ENCODE measurements around the gene UBE2R2.
A peak's percentile ranks its signal among the peaks of the same experiment; 100 is the strongest.

UBE2R2 gene

DNA sequence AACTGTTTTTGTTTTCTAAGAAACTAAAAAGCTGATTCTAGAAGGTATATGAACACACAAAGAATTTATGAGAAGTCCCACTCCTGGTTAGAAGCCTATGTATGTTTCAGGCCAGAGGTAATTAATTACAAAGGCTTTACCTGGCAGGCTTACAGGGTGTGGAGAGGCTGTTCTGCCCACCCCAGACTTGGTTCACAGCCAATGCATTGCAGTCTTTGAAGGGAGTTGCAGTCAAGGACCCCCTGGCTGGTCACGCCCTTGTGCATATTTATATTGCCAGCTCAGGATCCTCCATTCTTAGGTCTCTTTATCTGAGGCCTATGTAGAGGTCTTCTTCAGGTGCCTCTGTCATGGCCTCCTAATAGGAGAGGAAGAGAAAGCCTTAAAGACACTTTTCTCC, 35.2 kb upstream of the UBE2R2 start:
- 0 out of 2 replicates have a peak, but pooled peaks have one; percentile 9 for TF ChIP-seq KLF1 (tag by site-specific recombination; IDR thresholded peaks at IDR 0.05)
- peak; percentile 53 for TF ChIP-seq GLIS1 (tag by site-specific recombination; IDR thresholded peaks at IDR 0.05)
- TF ChIP-seq, protein P1, sequence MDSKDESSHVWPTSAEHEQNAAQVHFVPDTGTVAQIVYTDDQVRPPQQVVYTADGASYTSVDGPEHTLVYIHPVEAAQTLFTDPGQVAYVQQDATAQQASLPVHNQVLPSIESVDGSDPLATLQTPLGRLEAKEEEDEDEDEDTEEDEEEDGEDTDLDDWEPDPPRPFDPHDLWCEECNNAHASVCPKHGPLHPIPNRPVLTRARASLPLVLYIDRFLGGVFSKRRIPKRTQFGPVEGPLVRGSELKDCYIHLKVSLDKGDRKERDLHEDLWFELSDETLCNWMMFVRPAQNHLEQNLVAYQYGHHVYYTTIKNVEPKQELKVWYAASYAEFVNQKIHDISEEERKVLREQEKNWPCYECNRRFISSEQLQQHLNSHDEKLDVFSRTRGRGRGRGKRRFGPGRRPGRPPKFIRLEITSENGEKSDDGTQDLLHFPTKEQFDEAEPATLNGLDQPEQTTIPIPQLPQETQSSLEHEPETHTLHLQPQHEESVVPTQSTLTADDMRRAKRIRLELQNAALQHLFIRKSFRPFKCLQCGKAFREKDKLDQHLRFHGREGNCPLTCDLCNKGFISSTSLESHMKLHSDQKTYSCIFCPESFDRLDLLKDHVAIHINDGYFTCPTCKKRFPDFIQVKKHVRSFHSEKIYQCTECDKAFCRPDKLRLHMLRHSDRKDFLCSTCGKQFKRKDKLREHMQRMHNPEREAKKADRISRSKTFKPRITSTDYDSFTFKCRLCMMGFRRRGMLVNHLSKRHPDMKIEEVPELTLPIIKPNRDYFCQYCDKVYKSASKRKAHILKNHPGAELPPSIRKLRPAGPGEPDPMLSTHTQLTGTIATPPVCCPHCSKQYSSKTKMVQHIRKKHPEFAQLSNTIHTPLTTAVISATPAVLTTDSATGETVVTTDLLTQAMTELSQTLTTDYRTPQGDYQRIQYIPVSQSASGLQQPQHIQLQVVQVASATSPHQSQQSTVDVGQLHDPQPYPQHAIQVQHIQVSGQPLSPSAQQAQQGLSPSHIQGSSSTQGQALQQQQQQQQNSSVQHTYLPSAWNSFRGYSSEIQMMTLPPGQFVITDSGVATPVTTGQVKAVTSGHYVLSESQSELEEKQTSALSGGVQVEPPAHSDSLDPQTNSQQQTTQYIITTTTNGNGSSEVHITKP (tag by site-specific recombination; IDR thresholded peaks at IDR 0.05) = no peak
- no peak for TF ChIP-seq ZNF677 (tag by site-specific recombination; IDR thresholded peaks at IDR 0.05)
- no peak for TF ChIP-seq ZBTB20 (tag by site-specific recombination; IDR thresholded peaks at IDR 0.05)
- TF ChIP-seq EGR2 (tag by site-specific recombination; IDR thresholded peaks at IDR 0.05; ENCODE audit: low read depth) = no peak
- TF ChIP-seq ZNF292 (tag by site-specific recombination; IDR thresholded peaks at IDR 0.05; ENCODE audit: borderline replicate concordance, low read depth) = no peak
- TF ChIP-seq ZNF555 (tag by site-specific recombination; conservative IDR thresholded peaks at IDR 0.05) = no peak
- no peak for TF ChIP-seq ZBTB21 (tag by site-specific recombination; IDR thresholded peaks at IDR 0.05)
- no peak for TF ChIP-seq ZNF202 (tag by site-specific recombination; IDR thresholded peaks at IDR 0.05; ENCODE audit: borderline replicate concordance)
- no peak for TF ChIP-seq SP2 (tag by site-specific recombination; IDR thresholded peaks at IDR 0.05)
- no peak for TF ChIP-seq ZNF24 (tag by site-specific recombination; IDR thresholded peaks at IDR 0.05)
- TF ChIP-seq ZNF302 (tag by site-specific recombination; IDR thresholded peaks at IDR 0.05; ENCODE audit: low read depth) = no peak
- TF ChIP-seq, protein P2, sequence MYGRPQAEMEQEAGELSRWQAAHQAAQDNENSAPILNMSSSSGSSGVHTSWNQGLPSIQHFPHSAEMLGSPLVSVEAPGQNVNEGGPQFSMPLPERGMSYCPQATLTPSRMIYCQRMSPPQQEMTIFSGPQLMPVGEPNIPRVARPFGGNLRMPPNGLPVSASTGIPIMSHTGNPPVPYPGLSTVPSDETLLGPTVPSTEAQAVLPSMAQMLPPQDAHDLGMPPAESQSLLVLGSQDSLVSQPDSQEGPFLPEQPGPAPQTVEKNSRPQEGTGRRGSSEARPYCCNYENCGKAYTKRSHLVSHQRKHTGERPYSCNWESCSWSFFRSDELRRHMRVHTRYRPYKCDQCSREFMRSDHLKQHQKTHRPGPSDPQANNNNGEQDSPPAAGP (tag by site-specific recombination; IDR thresholded peaks at IDR 0.05) = no peak
- H3K4me1 ChIP-seq (ENCODE audit: control insufficient read depth, insufficient read depth, low read length) = no peaks in the 10 kb centered on the region
- no peaks in the 10 kb centered on the region for H3K9me3 ChIP-seq (ENCODE audit: control insufficient read depth, insufficient read depth, low read depth, low read length)
- ChIA-PET CTCF (interaction anchor here (0.6 to 2.4 kb wide), 6 partner anchors 32 to 525 kb away, joined by 3 to 11 read pairs (median 3); no protein-coding TSS in a partner anchor), POLR2A (no interaction called here)
- no peak overlapping the region for H3K27ac ChIP-seq (ENCODE audit: extremely low read depth, low read depth, low read length)
- H3K4me3 ChIP-seq (ENCODE audit: low read depth, low read length) = no peak overlapping the region
- no peaks in the 10 kb centered on the region for H3K36me3 ChIP-seq (ENCODE audit: control insufficient read depth in 2 of 2, insufficient read depth in 1 of 2, low read length in 2 of 2)

DNA sequence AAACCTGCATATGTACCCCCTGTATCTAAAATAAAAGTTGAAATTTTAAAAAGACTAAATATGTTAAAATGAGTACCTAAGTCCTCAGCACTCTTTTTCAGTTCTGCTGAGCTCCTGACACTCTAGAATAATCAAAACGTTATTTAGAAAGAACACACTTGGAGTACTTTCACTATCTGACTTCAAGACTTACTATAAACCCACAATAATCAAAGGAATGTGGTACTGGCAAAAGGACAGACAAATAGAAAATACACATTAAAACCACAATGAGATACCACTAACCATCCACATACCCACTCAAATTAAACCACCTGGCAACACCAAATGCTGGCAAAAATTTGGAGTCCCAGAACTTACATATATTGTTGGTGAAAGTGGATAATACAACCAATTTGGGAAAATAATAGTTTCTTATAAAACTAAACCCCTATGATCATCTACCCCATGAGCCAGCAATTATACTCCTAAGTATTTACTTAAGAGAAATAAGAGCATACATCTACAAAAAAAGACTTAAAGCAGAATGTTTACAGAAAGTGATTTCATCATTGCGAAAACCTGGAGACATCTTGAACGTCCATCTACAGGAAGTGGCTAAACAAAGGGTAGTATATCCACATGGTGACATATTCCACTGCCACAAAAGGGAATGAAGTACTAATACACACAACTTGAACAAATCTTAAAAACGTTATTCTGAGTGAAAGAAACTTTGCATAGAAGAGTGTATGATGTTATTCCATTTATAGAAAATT, 34.4 kb upstream of the UBE2R2 start:
- Histone ChIP-seq H3K9me3 (ENCODE audit: control insufficient read depth, insufficient read depth, low read depth, low read length) (no peaks in the 10 kb centered on the region), H3K36me3 (ENCODE audit: control insufficient read depth in 2 of 2, insufficient read depth in 1 of 2, low read length in 2 of 2) (no peaks in the 10 kb centered on the region), H3K4me3 (ENCODE audit: low read depth, low read length) (no peak overlapping the region), H3K27ac (ENCODE audit: extremely low read depth, low read depth, low read length) (no peak overlapping the region), H3K4me1 (ENCODE audit: control insufficient read depth, insufficient read depth, low read length) (no peaks in the 10 kb centered on the region)
- ChIA-PET CTCF (interaction anchor here (0.6 to 2.4 kb wide), 4 partner anchors 31 to 525 kb away, joined by 3 to 11 read pairs (median 4); no protein-coding TSS in a partner anchor), POLR2A (no interaction called here)
- TF ChIP-seq, protein P3, sequence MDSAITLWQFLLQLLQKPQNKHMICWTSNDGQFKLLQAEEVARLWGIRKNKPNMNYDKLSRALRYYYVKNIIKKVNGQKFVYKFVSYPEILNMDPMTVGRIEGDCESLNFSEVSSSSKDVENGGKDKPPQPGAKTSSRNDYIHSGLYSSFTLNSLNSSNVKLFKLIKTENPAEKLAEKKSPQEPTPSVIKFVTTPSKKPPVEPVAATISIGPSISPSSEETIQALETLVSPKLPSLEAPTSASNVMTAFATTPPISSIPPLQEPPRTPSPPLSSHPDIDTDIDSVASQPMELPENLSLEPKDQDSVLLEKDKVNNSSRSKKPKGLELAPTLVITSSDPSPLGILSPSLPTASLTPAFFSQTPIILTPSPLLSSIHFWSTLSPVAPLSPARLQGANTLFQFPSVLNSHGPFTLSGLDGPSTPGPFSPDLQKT (IDR thresholded peaks at IDR 0.05; ENCODE audit: borderline replicate concordance, low read depth, low read length) = no peak
- no peak for TF ChIP-seq ZNF560 (tag by site-specific recombination; IDR thresholded peaks at IDR 0.05; ENCODE audit: borderline replicate concordance)
- TF ChIP-seq, protein P4, sequence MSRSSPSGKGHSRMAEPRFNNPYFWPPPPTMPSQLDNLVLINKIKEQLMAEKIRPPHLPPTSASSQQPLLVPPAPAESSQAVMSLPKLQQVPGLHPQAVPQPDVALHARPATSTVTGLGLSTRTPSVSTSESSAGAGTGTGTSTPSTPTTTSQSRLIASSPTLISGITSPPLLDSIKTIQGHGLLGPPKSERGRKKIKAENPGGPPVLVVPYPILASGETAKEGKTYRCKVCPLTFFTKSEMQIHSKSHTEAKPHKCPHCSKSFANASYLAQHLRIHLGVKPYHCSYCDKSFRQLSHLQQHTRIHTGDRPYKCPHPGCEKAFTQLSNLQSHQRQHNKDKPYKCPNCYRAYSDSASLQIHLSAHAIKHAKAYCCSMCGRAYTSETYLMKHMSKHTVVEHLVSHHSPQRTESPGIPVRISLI (tag by site-specific recombination; IDR thresholded peaks at IDR 0.05) = no peak
- TF ChIP-seq, protein P5, sequence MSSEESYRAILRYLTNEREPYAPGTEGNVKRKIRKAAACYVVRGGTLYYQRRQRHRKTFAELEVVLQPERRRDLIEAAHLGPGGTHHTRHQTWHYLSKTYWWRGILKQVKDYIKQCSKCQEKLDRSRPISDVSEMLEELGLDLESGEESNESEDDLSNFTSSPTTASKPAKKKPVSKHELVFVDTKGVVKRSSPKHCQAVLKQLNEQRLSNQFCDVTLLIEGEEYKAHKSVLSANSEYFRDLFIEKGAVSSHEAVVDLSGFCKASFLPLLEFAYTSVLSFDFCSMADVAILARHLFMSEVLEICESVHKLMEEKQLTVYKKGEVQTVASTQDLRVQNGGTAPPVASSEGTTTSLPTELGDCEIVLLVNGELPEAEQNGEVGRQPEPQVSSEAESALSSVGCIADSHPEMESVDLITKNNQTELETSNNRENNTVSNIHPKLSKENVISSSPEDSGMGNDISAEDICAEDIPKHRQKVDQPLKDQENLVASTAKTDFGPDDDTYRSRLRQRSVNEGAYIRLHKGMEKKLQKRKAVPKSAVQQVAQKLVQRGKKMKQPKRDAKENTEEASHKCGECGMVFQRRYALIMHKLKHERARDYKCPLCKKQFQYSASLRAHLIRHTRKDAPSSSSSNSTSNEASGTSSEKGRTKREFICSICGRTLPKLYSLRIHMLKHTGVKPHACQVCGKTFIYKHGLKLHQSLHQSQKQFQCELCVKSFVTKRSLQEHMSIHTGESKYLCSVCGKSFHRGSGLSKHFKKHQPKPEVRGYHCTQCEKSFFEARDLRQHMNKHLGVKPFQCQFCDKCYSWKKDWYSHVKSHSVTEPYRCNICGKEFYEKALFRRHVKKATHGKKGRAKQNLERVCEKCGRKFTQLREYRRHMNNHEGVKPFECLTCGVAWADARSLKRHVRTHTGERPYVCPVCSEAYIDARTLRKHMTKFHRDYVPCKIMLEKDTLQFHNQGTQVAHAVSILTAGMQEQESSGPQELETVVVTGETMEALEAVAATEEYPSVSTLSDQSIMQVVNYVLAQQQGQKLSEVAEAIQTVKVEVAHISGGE (tag by site-specific recombination; conservative IDR thresholded peaks at IDR 0.05; ENCODE audit: low read depth) = no peak
- TF ChIP-seq, protein P6, sequence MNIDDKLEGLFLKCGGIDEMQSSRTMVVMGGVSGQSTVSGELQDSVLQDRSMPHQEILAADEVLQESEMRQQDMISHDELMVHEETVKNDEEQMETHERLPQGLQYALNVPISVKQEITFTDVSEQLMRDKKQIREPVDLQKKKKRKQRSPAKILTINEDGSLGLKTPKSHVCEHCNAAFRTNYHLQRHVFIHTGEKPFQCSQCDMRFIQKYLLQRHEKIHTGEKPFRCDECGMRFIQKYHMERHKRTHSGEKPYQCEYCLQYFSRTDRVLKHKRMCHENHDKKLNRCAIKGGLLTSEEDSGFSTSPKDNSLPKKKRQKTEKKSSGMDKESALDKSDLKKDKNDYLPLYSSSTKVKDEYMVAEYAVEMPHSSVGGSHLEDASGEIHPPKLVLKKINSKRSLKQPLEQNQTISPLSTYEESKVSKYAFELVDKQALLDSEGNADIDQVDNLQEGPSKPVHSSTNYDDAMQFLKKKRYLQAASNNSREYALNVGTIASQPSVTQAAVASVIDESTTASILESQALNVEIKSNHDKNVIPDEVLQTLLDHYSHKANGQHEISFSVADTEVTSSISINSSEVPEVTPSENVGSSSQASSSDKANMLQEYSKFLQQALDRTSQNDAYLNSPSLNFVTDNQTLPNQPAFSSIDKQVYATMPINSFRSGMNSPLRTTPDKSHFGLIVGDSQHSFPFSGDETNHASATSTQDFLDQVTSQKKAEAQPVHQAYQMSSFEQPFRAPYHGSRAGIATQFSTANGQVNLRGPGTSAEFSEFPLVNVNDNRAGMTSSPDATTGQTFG (tag by site-specific recombination; IDR thresholded peaks at IDR 0.05; ENCODE audit: borderline replicate concordance) = no peak
- no peak for TF ChIP-seq HOXC10 (CRISPR knock-in tag; IDR thresholded peaks at IDR 0.05)
- no peak for TF ChIP-seq WT1 (tag by site-specific recombination; IDR thresholded peaks at IDR 0.05)
